Stomach (tissue), 4 donors: ENCODE data around the gene GNAT2.

Source experiments
- CTCF ChIP-seq, 7 experiments: fragments of 450-650 bp in 4 of 7; fragments of 200-600 bp in 3 of 7; sonication (generic) in 3 of 7; IDR thresholded peaks; one replicate each; pipeline ENCODE4 v1.5.1; 2016 to 2019; ENCODE audit warnings: antibody characterized with exemption in 7 of 7, control low read depth in 2 of 7, mild to moderate bottlenecking in 1 of 7
- EP300 ChIP-seq: sonication (generic); formaldehyde crosslinking; IDR thresholded peaks from one replicate; pipeline ENCODE4 v1.6.1; 2017; ENCODE audit warnings: antibody characterized with exemption
- POLR2A ChIP-seq, 4 donors: fragments of 450-650 bp; IDR thresholded peaks; one replicate each; pipeline ENCODE4 v1.6.1; 2016; ENCODE audit warnings: antibody characterized with exemption in 4 of 4, control low read depth in 2 of 4, mild to moderate bottlenecking in 1 of 4, moderate library complexity in 1 of 4
- POLR2AphosphoS5 ChIP-seq, 3 donors: sonication (generic); formaldehyde crosslinking; IDR thresholded peaks; one replicate each; pipeline ENCODE4 v1.6.1; 2016; ENCODE audit warnings: antibody characterized with exemption in 3 of 3

DNA sequence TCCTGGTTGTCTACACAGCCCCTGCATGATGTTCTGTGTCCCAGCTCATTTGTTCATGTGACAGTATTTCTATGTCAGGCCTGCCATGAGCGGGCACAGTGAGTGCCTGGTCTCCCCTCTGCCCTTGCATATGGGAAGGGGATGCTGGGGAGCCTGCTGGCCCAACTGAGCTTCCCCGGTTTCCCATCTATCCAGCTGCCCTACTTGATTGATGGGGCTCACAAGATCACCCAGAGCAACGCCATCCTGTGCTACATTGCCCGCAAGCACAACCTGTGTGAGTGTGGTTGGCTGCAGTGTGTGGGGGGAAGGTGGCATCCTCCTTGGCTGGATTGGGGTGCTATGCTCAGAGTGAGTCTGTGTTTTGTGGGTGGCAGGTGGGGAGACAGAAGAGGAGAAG is 38.0 kb upstream of the GNAT2 start:
- TF ChIP-seq CTCF (IDR thresholded peaks at IDR 0.05), result no peak
- TF ChIP-seq POLR2A (IDR thresholded peaks at IDR 0.05), result no peak
- TF ChIP-seq POLR2AphosphoS5 (IDR thresholded peaks at IDR 0.05), result no peak
- TF ChIP-seq EP300, result no peak
